A549 (cell line): ENCODE results near the gene TAB3.

Source experiments
- CEBPB ChIP-seq, 2 experiments: fragments of >200 bp in 1 of 2; sonication (Bioruptor Twin) in 1 of 2; formaldehyde crosslinking in 1 of 2; IDR thresholded peaks; 2 replicates each; pipeline ENCODE4 v1.6.1; 2012 to 2016
- CTCF ChIP-seq: fragments of >200 bp; sonication (Bioruptor Twin); formaldehyde crosslinking; IDR thresholded peaks from 3 replicates; pipeline ENCODE4 v1.5.1; 2016
- EP300 ChIP-seq, 2 experiments: fragments of >200 bp; sonication (Bioruptor Twin); formaldehyde crosslinking; IDR thresholded peaks; 2 replicates in 1 of 2; 3 replicates in 1 of 2; pipeline ENCODE4 v1.6.1; 2016 to 2017
- MYC ChIP-seq: IDR thresholded peaks from 2 replicates; pipeline ENCODE4 v1.6.1; 2012; ENCODE audit warnings: mild to moderate bottlenecking, inconsistent platforms, low read length, improper control_type of control experiment, borderline replicate concordance
- POLR2A ChIP-seq: IDR thresholded peaks from 2 replicates; pipeline ENCODE4 v1.6.1; 2012; ENCODE audit warnings: mild to moderate bottlenecking, low read length
- RAD21 ChIP-seq, 2 experiments: fragments of >200 bp in 1 of 2; sonication (Bioruptor Twin) in 1 of 2; formaldehyde crosslinking in 1 of 2; IDR thresholded peaks in 1 of 2; conservative IDR thresholded peaks in 1 of 2; 2 replicates in 1 of 2; 3 replicates in 1 of 2; pipeline ENCODE4 v1.6.1; 2012 to 2018; ENCODE audit warnings: inconsistent platforms in 1 of 2
- RARB ChIP-seq: fragments of 250-450 bp; sonication (Bioruptor Pico); IDR thresholded peaks from 2 replicates; pipeline ENCODE4 v1.8.0; 2021; ENCODE audit warnings: mild to moderate bottlenecking, moderate library complexity
- TP53 ChIP-seq: fragments of 250-450 bp; sonication (Bioruptor Pico); IDR thresholded peaks from 2 replicates; pipeline ENCODE4 v1.5.0; 2021; ENCODE audit warnings: mild to moderate bottlenecking, moderate library complexity
- TF ChIP-seq, protein P1 (sequence below): fragments of 200-600 bp; sonication (generic); IDR thresholded peaks from 2 replicates; pipeline ENCODE4 v1.6.1; 2016; ENCODE audit warnings: antibody characterized with exemption, mild to moderate bottlenecking, moderate library complexity
- TF ChIP-seq, protein P2 (sequence below): IDR thresholded peaks from 2 replicates; pipeline ENCODE4 v1.6.1; 2012

DNA sequence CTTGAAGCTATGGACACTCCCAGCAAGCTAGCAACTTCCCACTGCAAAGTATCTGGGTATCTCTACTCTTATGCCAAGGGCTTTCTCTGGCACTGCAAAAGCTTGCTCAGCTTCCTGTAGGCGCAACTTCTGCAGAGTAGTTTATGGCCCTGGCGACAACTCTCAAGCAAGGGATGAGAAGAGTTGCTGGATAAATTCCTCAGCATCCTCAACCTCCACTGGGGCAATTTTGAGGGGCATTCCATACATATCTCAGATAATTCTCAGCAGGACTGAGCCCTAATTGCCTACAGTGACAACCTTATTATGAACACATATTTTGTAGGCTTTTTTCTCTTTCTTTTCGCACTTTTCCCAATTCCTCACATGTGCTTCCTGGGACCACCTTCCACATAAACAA is 31.2 kb upstream of the TAB3 start:
- TF ChIP-seq CTCF (no peak), POLR2A (no peak), EP300 (IDR thresholded peaks at IDR 0.05) (no peak), CEBPB (IDR thresholded peaks at IDR 0.05) (no peak), RARB (no peak), TP53 (CRISPR knock-in tag) (no peak), RAD21 (conservative IDR thresholded peaks at IDR 0.05 in 1 of 2, IDR thresholded peaks at IDR 0.05 in 1 of 2) (no peak), MYC (no peak)
- TF ChIP-seq, protein P1, sequence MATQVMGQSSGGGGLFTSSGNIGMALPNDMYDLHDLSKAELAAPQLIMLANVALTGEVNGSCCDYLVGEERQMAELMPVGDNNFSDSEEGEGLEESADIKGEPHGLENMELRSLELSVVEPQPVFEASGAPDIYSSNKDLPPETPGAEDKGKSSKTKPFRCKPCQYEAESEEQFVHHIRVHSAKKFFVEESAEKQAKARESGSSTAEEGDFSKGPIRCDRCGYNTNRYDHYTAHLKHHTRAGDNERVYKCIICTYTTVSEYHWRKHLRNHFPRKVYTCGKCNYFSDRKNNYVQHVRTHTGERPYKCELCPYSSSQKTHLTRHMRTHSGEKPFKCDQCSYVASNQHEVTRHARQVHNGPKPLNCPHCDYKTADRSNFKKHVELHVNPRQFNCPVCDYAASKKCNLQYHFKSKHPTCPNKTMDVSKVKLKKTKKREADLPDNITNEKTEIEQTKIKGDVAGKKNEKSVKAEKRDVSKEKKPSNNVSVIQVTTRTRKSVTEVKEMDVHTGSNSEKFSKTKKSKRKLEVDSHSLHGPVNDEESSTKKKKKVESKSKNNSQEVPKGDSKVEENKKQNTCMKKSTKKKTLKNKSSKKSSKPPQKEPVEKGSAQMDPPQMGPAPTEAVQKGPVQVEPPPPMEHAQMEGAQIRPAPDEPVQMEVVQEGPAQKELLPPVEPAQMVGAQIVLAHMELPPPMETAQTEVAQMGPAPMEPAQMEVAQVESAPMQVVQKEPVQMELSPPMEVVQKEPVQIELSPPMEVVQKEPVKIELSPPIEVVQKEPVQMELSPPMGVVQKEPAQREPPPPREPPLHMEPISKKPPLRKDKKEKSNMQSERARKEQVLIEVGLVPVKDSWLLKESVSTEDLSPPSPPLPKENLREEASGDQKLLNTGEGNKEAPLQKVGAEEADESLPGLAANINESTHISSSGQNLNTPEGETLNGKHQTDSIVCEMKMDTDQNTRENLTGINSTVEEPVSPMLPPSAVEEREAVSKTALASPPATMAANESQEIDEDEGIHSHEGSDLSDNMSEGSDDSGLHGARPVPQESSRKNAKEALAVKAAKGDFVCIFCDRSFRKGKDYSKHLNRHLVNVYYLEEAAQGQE: no peak
- TF ChIP-seq, protein P2, sequence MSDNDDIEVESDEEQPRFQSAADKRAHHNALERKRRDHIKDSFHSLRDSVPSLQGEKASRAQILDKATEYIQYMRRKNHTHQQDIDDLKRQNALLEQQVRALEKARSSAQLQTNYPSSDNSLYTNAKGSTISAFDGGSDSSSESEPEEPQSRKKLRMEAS: no peak
